Spleen (tissue), 11 donors: ENCODE measurements around the gene MED13L. TPM values are rescaled to one million over a fixed set of nuclear protein-coding genes. Genes with fewer than 3 reads are reported as not detected.

Experiments
- DNase-seq: peaks from one replicate; pipeline ENCODE4 v3.0.0-alpha.2; 2020
- H3K27ac ChIP-seq, 8 donors: fragments of 200-600 bp; sonication (generic) in 7 of 8; 1 replicate in 4 of 8; 2 replicates in 4 of 8; pipeline versions ENCODE4 v1.5.0 to v1.8.0; 2016 to 2021; ENCODE audit warnings: inconsistent platforms in 4 of 8, mild to moderate bottlenecking in 4 of 8, moderate library complexity in 1 of 8
- H3K27me3 ChIP-seq, 7 donors: fragments of 200-600 bp; sonication (generic) in 6 of 7; replicated peaks in 1 of 7; 1 replicate in 4 of 7; 2 replicates in 3 of 7; pipeline versions ENCODE4 v1.5.0 to v1.8.0; 2016 to 2021; ENCODE audit warnings: inconsistent platforms in 3 of 7, mild to moderate bottlenecking in 1 of 7
- H3K36me3 ChIP-seq, 6 donors: fragments of 200-600 bp; sonication (generic) in 5 of 6; 1 replicate in 4 of 6; 2 replicates in 2 of 6; pipeline versions ENCODE4 v1.5.0 to v1.8.0; 2016 to 2021; ENCODE audit warnings: inconsistent platforms in 2 of 6
- H3K4me1 ChIP-seq, 6 donors: fragments of 200-600 bp; sonication (generic) in 5 of 6; 1 replicate in 3 of 6; 2 replicates in 3 of 6; pipeline versions ENCODE4 v1.5.0 to v1.8.0; 2016 to 2021; ENCODE audit warnings: inconsistent platforms in 3 of 6
- H3K4me3 ChIP-seq, 8 donors: fragments of 200-600 bp; sonication (generic) in 7 of 8; 1 replicate in 4 of 8; 2 replicates in 4 of 8; pipeline versions ENCODE4 v1.5.0 to v1.8.0; 2016 to 2021; ENCODE audit warnings: inconsistent platforms in 4 of 8, mild to moderate bottlenecking in 4 of 8, moderate library complexity in 2 of 8
- H3K9me3 ChIP-seq, 8 donors: fragments of 200-600 bp; sonication (generic) in 7 of 8; 1 replicate in 4 of 8; 2 replicates in 4 of 8; pipeline versions ENCODE4 v1.5.0 to v1.8.0; 2016 to 2021; ENCODE audit warnings: inconsistent platforms in 4 of 8
- CTCF ChIP-seq, 11 experiments: fragments of 200-600 bp in 7 of 11; fragments of 450-650 bp in 4 of 11; sonication (generic) in 4 of 11; IDR thresholded peaks in 8 of 11; conservative IDR thresholded peaks in 3 of 11; 1 replicate in 7 of 11; 2 replicates in 4 of 11; pipeline versions ENCODE4 v1.4.0 to v1.8.0; 2016 to 2021; ENCODE audit warnings: antibody characterized with exemption in 11 of 11, inconsistent platforms in 4 of 11, mild to moderate bottlenecking in 1 of 11
- POLR2A ChIP-seq, 3 donors: fragments of 450-650 bp; IDR thresholded peaks; one replicate each; pipeline ENCODE4 v1.5.1; 2017; ENCODE audit warnings: antibody characterized with exemption in 3 of 3, mild to moderate bottlenecking in 1 of 3
- POLR2AphosphoS5 ChIP-seq, 3 donors: sonication (generic); formaldehyde crosslinking; IDR thresholded peaks; one replicate each; pipeline ENCODE4 v1.5.1; 2017; ENCODE audit warnings: antibody characterized with exemption in 3 of 3
- WGBS, 5 donors: extraction: QIAGEN DNeasy Blood & Tissue Kit in 3 of 5; methylation state at CpG; one replicate each; pipeline versions ENCODE4 v1.1.5 to v1.1.7; 2013 to 2018; 5-methylcytosine and 5-hydroxymethylcytosine counted together
- intact Hi-C: fragments of 100-400 bp; cut with DNase I; formaldehyde crosslinking; loops from one replicate; pipeline ENCODE4 v1.15.0; 2023; ENCODE audit warnings: low total_unique reads
- polyA plus RNA-seq, 3 donors: library from polyadenylated mRNA; stranded (reverse); fragments of 200-250 nt; gene quantifications; one replicate each; pipeline ENCODE4 v1.2.1, GENCODE V29; 2013
- total RNA-seq, 7 donors: library from RNA; depleted of rRNA in 3 of 7; stranded (reverse); fragments of >200 nt in 3 of 7; fragmentation: NEBNext Ultra II Directional in 4 of 7; extraction: Animal tissue kit (Norgen Biotek cat#: 25700) in 4 of 7; gene quantifications; one replicate each; pipeline versions ENCODE4 v1.1.0 to v1.2.1, GENCODE V29; 2016 to 2021
- donor health status: healthy with polysubstance abuse.
- donor health status: DM: no; HTN: no; CAD: no; lungs with moderate emphysema.
- donor health status: DM: no; HTN: no; CAD: no.
- donor health status: Bipolar disorder and iron deficiency.
- donor health status: healthy.
- donor health status: DM: no; HTN: no; CAD: no.
- donor health status: DM: yes; HTN: yes; CAD: no.

Gene MED13L
- total and polyA plus RNA-seq, 10 donors, result 13.4 to 255 (median 185) TPM

GRCh38 chr12:116067892-116068291, 209.6 kb downstream of the MED13L start:
- intact Hi-C loops, result loop anchor here (10.0 kb wide), 1 partner anchor 537 kb away; no protein-coding TSS in a partner anchor
- Histone ChIP-seq H3K36me3 (no peaks in the 10 kb centered on the region), H3K4me3 (no peak overlapping the region), H3K9me3 (no peaks in the 10 kb centered on the region), H3K27me3 (no peaks in the 10 kb centered on the region), H3K4me1 (peaks cover 8 to 91% (median 37%) of the 10 kb centered on the region in 6 donors), H3K27ac (peak overlapping the region in 1 of 8 donors; percentile 43)
- TF ChIP-seq POLR2AphosphoS5 (IDR thresholded peaks at IDR 0.05) (no peak), POLR2A (IDR thresholded peaks at IDR 0.05) (no peak), CTCF (IDR thresholded peaks at IDR 0.05 in 8 of 11, conservative IDR thresholded peaks at IDR 0.05 in 3 of 11) (no peak)
- DNase-seq, result no peak
- WGBS, 5 donors, result 67 to 79% (median 72%) methylated on average over 3 of the region's 3 CpGs

DNA sequence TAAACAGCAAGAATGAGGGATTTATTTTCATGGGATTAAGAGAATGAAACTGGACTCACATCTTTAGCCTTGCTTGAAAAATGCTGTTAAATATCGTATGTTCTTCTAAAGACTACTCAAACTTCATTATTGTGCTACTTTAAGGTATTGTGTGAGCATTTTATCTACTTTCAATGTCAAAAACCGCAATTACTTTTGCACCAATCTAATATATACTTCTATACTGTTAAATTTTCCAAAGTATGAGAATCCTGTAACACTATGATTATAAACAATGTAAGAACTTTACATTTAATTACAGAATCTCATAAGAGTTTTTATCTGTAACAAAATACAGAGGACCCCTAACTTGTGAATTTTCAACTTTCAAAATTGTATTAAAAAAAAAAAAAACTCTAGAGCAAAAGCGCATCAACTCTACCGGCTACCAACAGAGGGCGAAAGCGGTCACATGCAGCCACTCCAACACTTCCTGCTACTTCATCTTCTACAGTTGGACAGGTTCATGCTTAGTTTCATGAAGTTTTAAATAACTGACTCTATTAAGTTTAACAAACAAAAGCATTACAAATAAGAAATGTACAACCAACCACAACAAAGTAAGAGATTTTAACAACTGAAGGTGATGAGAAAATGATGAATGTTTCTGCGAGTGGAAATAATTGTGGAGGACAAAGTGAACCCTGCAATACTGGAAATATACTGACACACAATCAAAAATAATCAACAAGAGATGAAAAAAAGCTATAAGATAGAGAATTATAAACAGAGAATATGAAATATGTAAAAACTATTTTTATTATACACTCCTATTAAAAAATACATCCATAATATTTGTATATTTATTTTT, 210.9 kb downstream of the MED13L start:
- H3K4me1 ChIP-seq, result peaks cover 8 to 91% (median 35%) of the 10 kb centered on the region in 6 donors
- no peak overlapping the region for H3K27ac ChIP-seq
- H3K36me3 ChIP-seq, result no peaks in the 10 kb centered on the region
- H3K4me3 ChIP-seq, result no peak overlapping the region
- no peak for TF ChIP-seq POLR2A (IDR thresholded peaks at IDR 0.05)
- TF ChIP-seq CTCF (IDR thresholded peaks at IDR 0.05 in 8 of 11, conservative IDR thresholded peaks at IDR 0.05 in 3 of 11), result peak; percentile 34 to 74 (median 68)
- no peak for TF ChIP-seq POLR2AphosphoS5 (IDR thresholded peaks at IDR 0.05)
- H3K27me3 ChIP-seq, result no peaks in the 10 kb centered on the region
- peak; percentile 80 for DNase-seq
- no peaks in the 10 kb centered on the region for H3K9me3 ChIP-seq
- WGBS, 5 donors, result 54 to 65% (median 61%) methylated on average over 7 of the region's 7 CpGs
- intact Hi-C loops, result loop anchor here (10.0 kb wide), 1 partner anchor 538 kb away; no protein-coding TSS in a partner anchor

- DNase-seq, result no peak
- Histone ChIP-seq H3K27me3 (no peaks in the 10 kb centered on the region), H3K4me3 (no peak overlapping the region), H3K36me3 (no peaks in the 10 kb centered on the region), H3K9me3 (no peaks in the 10 kb centered on the region), H3K27ac (no peak overlapping the region), H3K4me1 (peaks cover 8 to 91% (median 38%) of the 10 kb centered on the region in 6 donors)
- TF ChIP-seq POLR2A (IDR thresholded peaks at IDR 0.05) (no peak), CTCF (IDR thresholded peaks at IDR 0.05 in 8 of 11, conservative IDR thresholded peaks at IDR 0.05 in 3 of 11) (no peak), POLR2AphosphoS5 (IDR thresholded peaks at IDR 0.05) (no peak)
- intact Hi-C loops, result loop anchor here (10.0 kb wide), 1 partner anchor 539 kb away; no protein-coding TSS in a partner anchor
- 62 to 81% (median 70%) methylated on average over 1 of the region's 1 CpG for WGBS, 5 donors
Observed at GRCh38 chr12:116065606-116066005, 211.9 kb downstream of the MED13L start.

DNA sequence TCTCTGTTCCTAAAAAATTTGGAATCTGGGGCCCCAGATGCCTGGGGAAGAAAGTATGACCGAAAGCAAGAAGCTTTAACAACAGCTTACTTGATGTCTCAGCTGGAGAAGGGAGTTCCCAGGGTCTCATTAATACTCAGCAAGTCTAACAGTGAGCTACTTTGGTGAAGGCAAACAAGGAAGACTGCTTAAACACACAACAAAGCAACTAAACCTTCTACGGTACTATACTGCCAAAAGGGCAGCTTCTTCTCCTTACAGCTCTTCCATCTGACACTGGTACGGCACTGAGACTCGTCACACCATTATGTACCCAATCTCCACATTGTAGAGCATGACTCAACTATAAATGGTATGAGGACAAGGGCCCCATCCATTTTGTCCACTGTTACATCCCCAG, 213.0 kb downstream of the MED13L start:
- intact Hi-C loops, result loop anchor here (10.0 kb wide), 1 partner anchor 540 kb away; no protein-coding TSS in a partner anchor
- 82 to 93% (median 92%) methylated on average over 4 of the region's 4 CpGs for WGBS, 5 donors
- TF ChIP-seq POLR2A (IDR thresholded peaks at IDR 0.05), result no peak
- TF ChIP-seq POLR2AphosphoS5 (IDR thresholded peaks at IDR 0.05), result no peak
- TF ChIP-seq CTCF (IDR thresholded peaks at IDR 0.05 in 8 of 11, conservative IDR thresholded peaks at IDR 0.05 in 3 of 11), result no peak
- Histone ChIP-seq H3K36me3 (no peaks in the 10 kb centered on the region), H3K27ac (no peak overlapping the region), H3K4me1 (peaks cover 8 to 91% (median 41%) of the 10 kb centered on the region in 6 donors), H3K9me3 (no peaks in the 10 kb centered on the region), H3K27me3 (no peaks in the 10 kb centered on the region), H3K4me3 (no peak overlapping the region)
- DNase-seq, result no peak
